ENCODE results near the gene CKM.

DNA sequence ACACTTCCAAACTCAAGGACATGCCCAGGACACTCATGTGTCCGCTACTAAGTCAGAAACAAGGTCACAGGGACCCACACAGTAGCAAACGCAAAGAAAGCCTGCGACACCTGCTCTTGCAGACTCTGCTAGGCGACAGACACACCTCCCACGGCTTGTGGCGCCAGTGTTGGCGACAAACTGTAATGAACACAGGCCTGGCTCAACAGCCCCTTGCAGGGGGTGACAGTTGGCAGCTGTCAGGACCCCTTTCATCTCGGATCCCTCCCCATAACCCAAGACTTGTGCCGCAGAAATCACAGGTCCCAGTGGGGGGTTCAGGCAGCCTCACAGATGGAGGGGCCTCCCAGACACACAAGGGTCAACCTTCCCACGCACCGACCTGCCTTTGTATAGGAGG, 364 bp downstream of the CKM start:
- no peak for TF ChIP-seq POLR2A (IDR thresholded peaks at IDR 0.05; ENCODE audit: low read depth, low read length)
- TF ChIP-seq POLR2AphosphoS5 (IDR thresholded peaks at IDR 0.05; ENCODE audit: low read depth, low read length): no peak
- TF ChIP-seq TAF1 (IDR thresholded peaks at IDR 0.05; ENCODE audit: borderline replicate concordance, low read depth, low read length): no peak

Data from GM12892 (cell line).